ENCODE results near the gene IL20RB. TPM values are rescaled to one million over a fixed set of nuclear protein-coding genes. Genes with fewer than 3 reads are reported as not detected.
A peak's percentile ranks its signal among the peaks of the same experiment; 100 is the strongest.

IL20RB gene
- polyA plus RNA-seq, 1 donor (not counting 4 experiments of a cell fraction or from before 2014, with no cell fraction given): 239 TPM

GRCh38 chr3:136979684-136980083 lies 21.9 kb downstream of the IL20RB start:
- Histone ChIP-seq H3K9ac (ENCODE audit: control insufficient read depth, extremely low read depth, insufficient read depth, low read length) (no peak overlapping the region), H2AFZ (ENCODE audit: control insufficient read depth, low read length) (no peak overlapping the region), H3K4me2 (ENCODE audit: control insufficient read depth, extremely low read depth, insufficient read depth, low read depth, low read length) (no peak overlapping the region), H3K4me3 (ENCODE audit: control insufficient read depth in 2 of 3, extremely low read depth in 1 of 3, insufficient read depth in 2 of 3, low read depth in 1 of 3, low read length in 3 of 3) (no peak overlapping the region), H3K9me3 (ENCODE audit: control insufficient read depth, low read depth, low read length) (no peaks in the 10 kb centered on the region), H3K36me3 (ENCODE audit: control insufficient read depth in 2 of 2, extremely low read depth in 1 of 2, insufficient read depth in 2 of 2, low read length in 2 of 2) (peaks cover 35 to 52% of the 10 kb centered on the region in 2 experiments), H3K79me2 (ENCODE audit: control insufficient read depth, insufficient read depth, low read length) (peaks cover 67% of the 10 kb centered on the region), H3K27ac (ENCODE audit: control insufficient read depth, insufficient read depth, low read length) (no peak overlapping the region), H3K4me1 (ENCODE audit: control insufficient read depth, extremely low read depth, insufficient read depth, low read length) (peaks cover 26% of the 10 kb centered on the region), H4K20me1 (ENCODE audit: control insufficient read depth, extremely low read depth, insufficient read depth, low read length) (peaks cover 16% of the 10 kb centered on the region), H3K27me3 (ENCODE audit: control insufficient read depth, extremely low read depth, insufficient read depth, low read length) (no peaks in the 10 kb centered on the region), H3K9me1 (ENCODE audit: control insufficient read depth, extremely low read depth, insufficient read depth, low read length) (peaks cover 8% of the 10 kb centered on the region)
- no peak for DNase-seq (ENCODE audit: low read depth, low spot score)
- dilution Hi-C loops (cut with MboI; ENCODE audit: extremely low pct_ligation_motif_present, low sequenced_read_pairs): no loop called here
- TF ChIP-seq CTCF (optimal IDR thresholded peaks at IDR 0.05 in 1 of 3, IDR thresholded peaks at IDR 0.05 in 1 of 3, conservative IDR thresholded peaks at IDR 0.05 in 1 of 3; ENCODE audit: extremely low read depth in 1 of 3, insufficient read depth in 2 of 3, low read length in 3 of 3): no peak
- FAIRE-seq: peak; percentile 79

GRCh38 chr3:136982033-136982432 lies 24.2 kb downstream of the IL20RB start:
- FAIRE-seq: no peak

More at GRCh38 chr3:136982033-136982432, 24.2 kb downstream of the IL20RB start:
- Histone ChIP-seq H2AFZ (ENCODE audit: control insufficient read depth, low read length) (no peak overlapping the region), H3K79me2 (ENCODE audit: control insufficient read depth, insufficient read depth, low read length) (peaks cover 49% of the 10 kb centered on the region), H3K9me1 (ENCODE audit: control insufficient read depth, extremely low read depth, insufficient read depth, low read length) (peaks cover 3% of the 10 kb centered on the region), H3K36me3 (ENCODE audit: control insufficient read depth in 2 of 2, extremely low read depth in 1 of 2, insufficient read depth in 2 of 2, low read length in 2 of 2) (peaks cover 31 to 45% of the 10 kb centered on the region in 2 experiments), H3K27ac (ENCODE audit: control insufficient read depth, insufficient read depth, low read length) (no peak overlapping the region), H3K9ac (ENCODE audit: control insufficient read depth, extremely low read depth, insufficient read depth, low read length) (no peak overlapping the region), H3K4me3 (ENCODE audit: control insufficient read depth in 2 of 3, extremely low read depth in 1 of 3, insufficient read depth in 2 of 3, low read depth in 1 of 3, low read length in 3 of 3) (no peak overlapping the region), H3K9me3 (ENCODE audit: control insufficient read depth, low read depth, low read length) (no peaks in the 10 kb centered on the region), H3K4me1 (ENCODE audit: control insufficient read depth, extremely low read depth, insufficient read depth, low read length) (peaks cover 40% of the 10 kb centered on the region), H4K20me1 (ENCODE audit: control insufficient read depth, extremely low read depth, insufficient read depth, low read length) (peaks cover 10% of the 10 kb centered on the region), H3K4me2 (ENCODE audit: control insufficient read depth, extremely low read depth, insufficient read depth, low read depth, low read length) (no peak overlapping the region), H3K27me3 (ENCODE audit: control insufficient read depth, extremely low read depth, insufficient read depth, low read length) (no peaks in the 10 kb centered on the region)
- dilution Hi-C loops (cut with MboI; ENCODE audit: extremely low pct_ligation_motif_present, low sequenced_read_pairs): no loop called here
- TF ChIP-seq CTCF (optimal IDR thresholded peaks at IDR 0.05 in 1 of 3, IDR thresholded peaks at IDR 0.05 in 1 of 3, conservative IDR thresholded peaks at IDR 0.05 in 1 of 3; ENCODE audit: extremely low read depth in 1 of 3, insufficient read depth in 2 of 3, low read length in 3 of 3) (no peak), EZH2 (IDR thresholded peaks at IDR 0.05; ENCODE audit: low read length) (no peak)
- no peak for DNase-seq (ENCODE audit: low read depth, low spot score)

All from keratinocyte (primary cell).